PC-3 (cell line): ENCODE results near the gene TIE1. TPM values are rescaled to one million over a fixed set of nuclear protein-coding genes. Genes with fewer than 3 reads are reported as not detected.
A peak's percentile ranks its signal among the peaks of the same experiment; 100 is the strongest.

Source experiments
- ATAC-seq: fragments of 200-7000 bp; cut with Tn5 transposase; 2 replicates; pipeline ENCODE4 v1.9.1; 2020; ENCODE audit warnings: mild to moderate bottlenecking, moderate library complexity
- BruUV-seq: library from RNA; stranded (reverse); fragments of 400-500 nt; replicated peaks from 2 replicates; lab custom pipeline; 2021; lab: Mats Ljungman, UMichigan
- CTCF ChIA-PET: fragments of 300-600 bp; sonication (Branson Sonifier 250); formaldehyde crosslinking; loops from one replicate; lab custom pipeline; 2022; ENCODE audit warnings: antibody characterized with exemption; lab: Charles Lee
- POLR2A ChIA-PET: fragments of 300-600 bp; sonication (Branson Sonifier 250); formaldehyde crosslinking; loops from one replicate; lab custom pipeline; 2022; ENCODE audit warnings: antibody characterized with exemption; ENCODE audit not compliant: unreplicated experiment; lab: Charles Lee
- DNase-seq: peaks from one replicate; pipeline ENCODE4 v3.0.0-alpha.2; 2015
- H2AFZ ChIP-seq: fragments of 300-600 bp; sonication (generic); 2 replicates; pipeline ENCODE4 v1.6.0; 2016; ENCODE audit warnings: antibody characterized with exemption, low read length
- H3F3A ChIP-seq: fragments of 300-600 bp; sonication (generic); one replicate; pipeline ENCODE4 v1.6.0; 2017; ENCODE audit warnings: antibody characterized with exemption, low read length, control low read depth, mild to moderate bottlenecking; ENCODE audit not compliant: unreplicated experiment
- H3K27ac ChIP-seq: fragments of 300-600 bp; sonication (generic); 2 replicates; pipeline ENCODE4 v1.5.1; 2016; ENCODE audit warnings: mild to moderate bottlenecking, low read length
- H3K27me3 ChIP-seq: fragments of 300-600 bp; sonication (generic); 2 replicates; pipeline ENCODE4 v1.6.1; 2016; ENCODE audit warnings: low read length, mixed read lengths
- H3K36me3 ChIP-seq: fragments of 300-600 bp; sonication (generic); 2 replicates; pipeline ENCODE4 v1.6.1; 2016; ENCODE audit warnings: low read depth, mixed run types, low read length, mixed read lengths
- H3K4me1 ChIP-seq: fragments of 300-600 bp; sonication (generic); 2 replicates; pipeline ENCODE4 v1.5.1; 2016; ENCODE audit warnings: low read length; ENCODE audit not compliant: insufficient read depth
- H3K4me2 ChIP-seq: fragments of 300-600 bp; sonication (generic); 2 replicates; pipeline ENCODE4 v1.6.0; 2016; ENCODE audit warnings: low read length
- H3K4me3 ChIP-seq: fragments of 300-600 bp; sonication (generic); 2 replicates; pipeline ENCODE4 v1.5.1; 2016; ENCODE audit warnings: mild to moderate bottlenecking, low read length, mixed read lengths
- H3K79me2 ChIP-seq: fragments of 300-600 bp; sonication (generic); 2 replicates; pipeline ENCODE4 v1.6.1; 2017; ENCODE audit warnings: low read length, mixed read lengths
- H3K9ac ChIP-seq: fragments of 300-600 bp; sonication (generic); 2 replicates; pipeline ENCODE4 v1.6.0; 2016; ENCODE audit warnings: mild to moderate bottlenecking, low read length
- H3K9me2 ChIP-seq: fragments of 300-600 bp; sonication (generic); replicated peaks from 2 replicates; pipeline ENCODE4 v1.6.1; 2016; ENCODE audit warnings: mixed run types, low read length, mixed read lengths
- H3K9me3 ChIP-seq: fragments of 300-600 bp; sonication (generic); 2 replicates; pipeline ENCODE4 v1.6.1; 2016; ENCODE audit warnings: low read length, mixed read lengths
- H4K20me1 ChIP-seq: fragments of 300-600 bp; sonication (generic); 2 replicates; pipeline ENCODE4 v1.6.1; 2016; ENCODE audit warnings: low read length, mixed read lengths
- CTCF ChIP-seq: fragments of 300-600 bp; sonication (generic); conservative IDR thresholded peaks from 2 replicates; pipeline ENCODE4 v1.5.1; 2017; ENCODE audit warnings: antibody characterized with exemption, low read depth, mild to moderate bottlenecking, low read length
- EZH2 ChIP-seq: fragments of 300-600 bp; sonication (generic); IDR thresholded peaks from one replicate; pipeline ENCODE4 v1.6.1; 2017; ENCODE audit warnings: antibody characterized with exemption, mild to moderate bottlenecking, low read length; ENCODE audit not compliant: unreplicated experiment
- EZH2phosphoT487 ChIP-seq: fragments of 300-600 bp; sonication (generic); IDR thresholded peaks from 2 replicates; pipeline ENCODE4 v1.6.1; 2018; ENCODE audit warnings: mild to moderate bottlenecking, antibody characterized with exemption, low read length, borderline replicate concordance
- intact Hi-C: fragments of 100-400 bp; cut with micrococcal nuclease; formaldehyde crosslinking; loops from 2 replicates; pipeline ENCODE4 v1.9.0; 2023
- total RNA-seq: library from RNA; depleted of rRNA; stranded (reverse); fragments of >200 nt; gene quantifications from 2 replicates; pipeline ENCODE4 v1.2.3, GENCODE V29; 2014

The TIE1 gene
- total RNA-seq, 1 experiment from 2014 or later: 1.5 TPM

- no peak for DNase-seq
- Histone ChIP-seq H3K27me3 (no peaks in the 10 kb centered on the region), H3K79me2 (peaks cover 12% of the 10 kb centered on the region; the same call in 1 of the 2 replicates), H3K4me3 (peak overlapping the region; percentile 61; the same call in 1 of the 2 replicates), H3K27ac (no peak overlapping the region), H3K36me3 (no peaks in the 10 kb centered on the region), H4K20me1 (no peaks in the 10 kb centered on the region), H3K9me3 (no peaks in the 10 kb centered on the region), H3K9me2 (no peaks in the 10 kb centered on the region), H2AFZ (peak overlapping the region; percentile 61), H3K4me2 (peak overlapping the region; percentile 83), H3K4me1 (peaks cover 16% of the 10 kb centered on the region), H3K9ac (no peak overlapping the region), H3F3A (no peaks in the 10 kb centered on the region)
- POLR2A ChIA-PET: interaction anchor here (0.9 kb wide), 1 partner anchor 62 kb away, joined by 3 read pairs; no protein-coding TSS in a partner anchor
- BruUV-seq: no TSS peak
- CTCF ChIA-PET: interaction anchor here (1.3 kb wide), 1 partner anchor 72 kb away, joined by 14 read pairs; the partner anchor contains the start of gene CDC20
- intact Hi-C loops: loop anchor here (5.0 kb wide), 1 partner anchor 61 kb away; no protein-coding TSS in a partner anchor
- TF ChIP-seq CTCF (no peak), EZH2phosphoT487 (no peak), EZH2 (no peak)
- no peak for ATAC-seq
Measured at GRCh38 chr1:43286115-43286514, 14.7 kb upstream of the TIE1 start.

GRCh38 chr1:43286533-43286932, 14.2 kb upstream of the TIE1 start:
- CTCF ChIA-PET: no interaction called here
- H2AFZ ChIP-seq: no peak overlapping the region
- H3K27ac ChIP-seq: no peak overlapping the region
- H3K27me3 ChIP-seq: no peaks in the 10 kb centered on the region
- H3K36me3 ChIP-seq: no peaks in the 10 kb centered on the region
- BruUV-seq: no TSS peak
- POLR2A ChIA-PET: no interaction called here
- peaks cover 16% of the 10 kb centered on the region for H3K4me1 ChIP-seq
- no peaks in the 10 kb centered on the region for H3K9me3 ChIP-seq
- TF ChIP-seq EZH2phosphoT487 (no peak), EZH2 (no peak), CTCF (no peak)
- H3K9ac ChIP-seq: no peak overlapping the region
- DNase-seq (no peak), ATAC-seq (no peak)
- no peak overlapping the region for H3K4me2 ChIP-seq
- H4K20me1 ChIP-seq: no peaks in the 10 kb centered on the region
- intact Hi-C loops: loop anchor here (5.0 kb wide), 1 partner anchor 61 kb away; no protein-coding TSS in a partner anchor
- peaks cover 12% of the 10 kb centered on the region; the same call in 1 of the 2 replicates for H3K79me2 ChIP-seq
- no peak overlapping the region for H3K4me3 ChIP-seq
- no peaks in the 10 kb centered on the region for H3F3A ChIP-seq
- no peaks in the 10 kb centered on the region for H3K9me2 ChIP-seq

- Histone ChIP-seq H3K9me3 (no peaks in the 10 kb centered on the region), H2AFZ (no peak overlapping the region), H3K79me2 (peaks cover 12% of the 10 kb centered on the region; the same call in 1 of the 2 replicates), H3K36me3 (no peaks in the 10 kb centered on the region), H3K4me2 (no peak overlapping the region), H3K9me2 (no peaks in the 10 kb centered on the region), H3K27ac (no peak overlapping the region), H3K4me3 (no peak overlapping the region), H3K27me3 (no peaks in the 10 kb centered on the region), H3K9ac (no peak overlapping the region), H4K20me1 (no peaks in the 10 kb centered on the region), H3F3A (no peaks in the 10 kb centered on the region), H3K4me1 (peaks cover 16% of the 10 kb centered on the region)
- no peak for ATAC-seq
- TF ChIP-seq EZH2: no peak
- no peak for TF ChIP-seq EZH2phosphoT487
- no peak for TF ChIP-seq CTCF
- no peak for DNase-seq
- BruUV-seq: no TSS peak
- intact Hi-C loops: loop anchor here (5.0 kb wide), 1 partner anchor 59 kb away; no protein-coding TSS in a partner anchor
- POLR2A ChIA-PET: no interaction called here
- CTCF ChIA-PET: no interaction called here
Measured at GRCh38 chr1:43288058-43288784, 12.6 kb upstream of the TIE1 start.
